ENCODE results near the gene SLC4A1AP. TPM values are rescaled to one million over a fixed set of nuclear protein-coding genes. Genes with fewer than 3 reads are reported as not detected.
A peak's percentile ranks its signal among the peaks of the same experiment; 100 is the strongest.

The SLC4A1AP gene
- total and polyA plus RNA-seq, 2 experiments from 2014 or later = 24.3 to 29.2 TPM

DNA sequence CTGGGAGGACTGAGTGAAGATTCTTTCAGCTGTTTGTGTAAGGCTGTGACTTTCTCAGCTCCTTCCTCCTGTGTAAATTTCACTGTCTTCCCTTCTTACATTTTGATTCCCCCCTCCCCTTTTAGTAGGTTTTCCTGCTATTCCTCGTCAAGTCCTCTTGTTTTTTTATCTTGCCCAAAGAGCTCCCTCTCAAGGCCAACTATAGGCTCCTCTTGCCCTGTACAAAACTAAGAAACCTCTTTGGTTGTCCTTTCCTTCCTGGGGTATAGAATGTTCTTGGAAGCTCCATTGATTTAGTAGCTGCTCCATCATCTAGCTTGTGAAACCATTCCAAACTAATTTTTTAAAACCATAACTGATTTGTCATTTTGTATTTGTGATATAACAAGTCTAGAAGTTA is 42.2 kb upstream of the SLC4A1AP start:
- peaks cover 42% of the 10 kb centered on the region for H3K36me3 Mint-ChIP-seq (ENCODE audit: low read depth)
- Histone ChIP-seq H4K20me1 (replicated peaks; ENCODE audit: insufficient read depth) (0 out of 2 replicates have a peak, but pooled peaks cover 9% of the 10 kb centered on the region), H2AFZ (no peak overlapping the region), H3K27me3 (ENCODE audit: insufficient read depth) (no peaks in the 10 kb centered on the region), H3K79me2 (replicated peaks; ENCODE audit: insufficient read depth) (no peaks in the 10 kb centered on the region), H3K27ac (ENCODE audit: low read depth) (no peak overlapping the region), H3K4me1 (ENCODE audit: insufficient read depth) (peaks cover 4% of the 10 kb centered on the region; the same call in 1 of the 2 replicates), H3K4me3 (no peak overlapping the region), H3K4me2 (no peak overlapping the region), H3K9me2 (ENCODE audit: insufficient read depth) (no peaks in the 10 kb centered on the region), H3K36me3 (ENCODE audit: insufficient read depth) (peaks cover 20% of the 10 kb centered on the region), H3F3A (replicated peaks; ENCODE audit: low read depth) (no peaks in the 10 kb centered on the region; the same call in 1 of the 2 replicates)
- H3K9me3 Mint-ChIP-seq = no peaks in the 10 kb centered on the region; the same call in 2 of the 3 replicates
- peaks cover 10% of the 10 kb centered on the region; the same call in 2 of the 3 replicates for H3K4me1 Mint-ChIP-seq
- H3K4me3 Mint-ChIP-seq = no peak overlapping the region
- no peak overlapping the region for H3K27ac Mint-ChIP-seq
- DNase-seq (ENCODE audit: low spot score) (peak; percentile 48), ATAC-seq (peak; percentile 68)
- peaks cover 1% of the 10 kb centered on the region for H3K27me3 Mint-ChIP-seq (ENCODE audit: insufficient read depth, low read depth, poor library complexity)
- TF ChIP-seq, protein P1, sequence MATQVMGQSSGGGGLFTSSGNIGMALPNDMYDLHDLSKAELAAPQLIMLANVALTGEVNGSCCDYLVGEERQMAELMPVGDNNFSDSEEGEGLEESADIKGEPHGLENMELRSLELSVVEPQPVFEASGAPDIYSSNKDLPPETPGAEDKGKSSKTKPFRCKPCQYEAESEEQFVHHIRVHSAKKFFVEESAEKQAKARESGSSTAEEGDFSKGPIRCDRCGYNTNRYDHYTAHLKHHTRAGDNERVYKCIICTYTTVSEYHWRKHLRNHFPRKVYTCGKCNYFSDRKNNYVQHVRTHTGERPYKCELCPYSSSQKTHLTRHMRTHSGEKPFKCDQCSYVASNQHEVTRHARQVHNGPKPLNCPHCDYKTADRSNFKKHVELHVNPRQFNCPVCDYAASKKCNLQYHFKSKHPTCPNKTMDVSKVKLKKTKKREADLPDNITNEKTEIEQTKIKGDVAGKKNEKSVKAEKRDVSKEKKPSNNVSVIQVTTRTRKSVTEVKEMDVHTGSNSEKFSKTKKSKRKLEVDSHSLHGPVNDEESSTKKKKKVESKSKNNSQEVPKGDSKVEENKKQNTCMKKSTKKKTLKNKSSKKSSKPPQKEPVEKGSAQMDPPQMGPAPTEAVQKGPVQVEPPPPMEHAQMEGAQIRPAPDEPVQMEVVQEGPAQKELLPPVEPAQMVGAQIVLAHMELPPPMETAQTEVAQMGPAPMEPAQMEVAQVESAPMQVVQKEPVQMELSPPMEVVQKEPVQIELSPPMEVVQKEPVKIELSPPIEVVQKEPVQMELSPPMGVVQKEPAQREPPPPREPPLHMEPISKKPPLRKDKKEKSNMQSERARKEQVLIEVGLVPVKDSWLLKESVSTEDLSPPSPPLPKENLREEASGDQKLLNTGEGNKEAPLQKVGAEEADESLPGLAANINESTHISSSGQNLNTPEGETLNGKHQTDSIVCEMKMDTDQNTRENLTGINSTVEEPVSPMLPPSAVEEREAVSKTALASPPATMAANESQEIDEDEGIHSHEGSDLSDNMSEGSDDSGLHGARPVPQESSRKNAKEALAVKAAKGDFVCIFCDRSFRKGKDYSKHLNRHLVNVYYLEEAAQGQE (IDR thresholded peaks at IDR 0.05; ENCODE audit: unreplicated experiment) = no peak
- no peak for TF ChIP-seq CREB1 (CRISPR knock-in tag; IDR thresholded peaks at IDR 0.05; ENCODE audit: low read depth)
- TF ChIP-seq ZNF114 (CRISPR knock-in tag; IDR thresholded peaks at IDR 0.05) = no peak
- TF ChIP-seq, protein P2, sequence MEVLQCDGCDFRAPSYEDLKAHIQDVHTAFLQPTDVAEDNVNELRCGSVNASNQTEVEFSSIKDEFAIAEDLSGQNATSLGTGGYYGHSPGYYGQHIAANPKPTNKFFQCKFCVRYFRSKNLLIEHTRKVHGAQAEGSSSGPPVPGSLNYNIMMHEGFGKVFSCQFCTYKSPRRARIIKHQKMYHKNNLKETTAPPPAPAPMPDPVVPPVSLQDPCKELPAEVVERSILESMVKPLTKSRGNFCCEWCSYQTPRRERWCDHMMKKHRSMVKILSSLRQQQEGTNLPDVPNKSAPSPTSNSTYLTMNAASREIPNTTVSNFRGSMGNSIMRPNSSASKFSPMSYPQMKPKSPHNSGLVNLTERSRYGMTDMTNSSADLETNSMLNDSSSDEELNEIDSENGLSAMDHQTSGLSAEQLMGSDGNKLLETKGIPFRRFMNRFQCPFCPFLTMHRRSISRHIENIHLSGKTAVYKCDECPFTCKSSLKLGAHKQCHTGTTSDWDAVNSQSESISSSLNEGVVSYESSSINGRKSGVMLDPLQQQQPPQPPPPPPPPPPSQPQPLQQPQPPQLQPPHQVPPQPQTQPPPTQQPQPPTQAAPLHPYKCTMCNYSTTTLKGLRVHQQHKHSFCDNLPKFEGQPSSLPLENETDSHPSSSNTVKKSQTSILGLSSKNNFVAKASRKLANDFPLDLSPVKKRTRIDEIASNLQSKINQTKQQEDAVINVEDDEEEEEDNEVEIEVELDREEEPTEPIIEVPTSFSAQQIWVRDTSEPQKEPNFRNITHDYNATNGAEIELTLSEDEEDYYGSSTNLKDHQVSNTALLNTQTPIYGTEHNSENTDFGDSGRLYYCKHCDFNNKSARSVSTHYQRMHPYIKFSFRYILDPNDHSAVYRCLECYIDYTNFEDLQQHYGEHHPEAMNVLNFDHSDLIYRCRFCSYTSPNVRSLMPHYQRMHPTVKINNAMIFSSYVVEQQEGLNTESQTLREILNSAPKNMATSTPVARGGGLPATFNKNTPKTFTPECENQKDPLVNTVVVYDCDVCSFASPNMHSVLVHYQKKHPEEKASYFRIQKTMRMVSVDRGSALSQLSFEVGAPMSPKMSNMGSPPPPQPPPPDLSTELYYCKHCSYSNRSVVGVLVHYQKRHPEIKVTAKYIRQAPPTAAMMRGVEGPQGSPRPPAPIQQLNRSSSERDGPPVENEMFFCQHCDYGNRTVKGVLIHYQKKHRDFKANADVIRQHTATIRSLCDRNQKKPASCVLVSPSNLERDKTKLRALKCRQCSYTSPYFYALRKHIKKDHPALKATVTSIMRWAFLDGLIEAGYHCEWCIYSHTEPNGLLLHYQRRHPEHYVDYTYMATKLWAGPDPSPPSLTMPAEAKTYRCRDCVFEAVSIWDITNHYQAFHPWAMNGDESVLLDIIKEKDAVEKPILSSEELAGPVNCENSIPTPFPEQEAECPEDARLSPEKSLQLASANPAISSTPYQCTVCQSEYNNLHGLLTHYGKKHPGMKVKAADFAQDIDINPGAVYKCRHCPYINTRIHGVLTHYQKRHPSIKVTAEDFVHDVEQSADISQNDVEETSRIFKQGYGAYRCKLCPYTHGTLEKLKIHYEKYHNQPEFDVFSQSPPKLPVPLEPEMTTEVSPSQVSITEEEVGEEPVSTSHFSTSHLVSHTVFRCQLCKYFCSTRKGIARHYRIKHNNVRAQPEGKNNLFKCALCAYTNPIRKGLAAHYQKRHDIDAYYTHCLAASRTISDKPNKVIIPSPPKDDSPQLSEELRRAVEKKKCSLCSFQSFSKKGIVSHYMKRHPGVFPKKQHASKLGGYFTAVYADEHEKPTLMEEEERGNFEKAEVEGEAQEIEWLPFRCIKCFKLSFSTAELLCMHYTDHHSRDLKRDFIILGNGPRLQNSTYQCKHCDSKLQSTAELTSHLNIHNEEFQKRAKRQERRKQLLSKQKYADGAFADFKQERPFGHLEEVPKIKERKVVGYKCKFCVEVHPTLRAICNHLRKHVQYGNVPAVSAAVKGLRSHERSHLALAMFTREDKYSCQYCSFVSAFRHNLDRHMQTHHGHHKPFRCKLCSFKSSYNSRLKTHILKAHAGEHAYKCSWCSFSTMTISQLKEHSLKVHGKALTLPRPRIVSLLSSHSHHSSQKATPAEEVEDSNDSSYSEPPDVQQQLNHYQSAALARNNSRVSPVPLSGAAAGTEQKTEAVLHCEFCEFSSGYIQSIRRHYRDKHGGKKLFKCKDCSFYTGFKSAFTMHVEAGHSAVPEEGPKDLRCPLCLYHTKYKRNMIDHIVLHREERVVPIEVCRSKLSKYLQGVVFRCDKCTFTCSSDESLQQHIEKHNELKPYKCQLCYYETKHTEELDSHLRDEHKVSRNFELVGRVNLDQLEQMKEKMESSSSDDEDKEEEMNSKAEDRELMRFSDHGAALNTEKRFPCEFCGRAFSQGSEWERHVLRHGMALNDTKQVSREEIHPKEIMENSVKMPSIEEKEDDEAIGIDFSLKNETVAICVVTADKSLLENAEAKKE (CRISPR knock-in tag; IDR thresholded peaks at IDR 0.05) = no peak
- TF ChIP-seq, protein P3, sequence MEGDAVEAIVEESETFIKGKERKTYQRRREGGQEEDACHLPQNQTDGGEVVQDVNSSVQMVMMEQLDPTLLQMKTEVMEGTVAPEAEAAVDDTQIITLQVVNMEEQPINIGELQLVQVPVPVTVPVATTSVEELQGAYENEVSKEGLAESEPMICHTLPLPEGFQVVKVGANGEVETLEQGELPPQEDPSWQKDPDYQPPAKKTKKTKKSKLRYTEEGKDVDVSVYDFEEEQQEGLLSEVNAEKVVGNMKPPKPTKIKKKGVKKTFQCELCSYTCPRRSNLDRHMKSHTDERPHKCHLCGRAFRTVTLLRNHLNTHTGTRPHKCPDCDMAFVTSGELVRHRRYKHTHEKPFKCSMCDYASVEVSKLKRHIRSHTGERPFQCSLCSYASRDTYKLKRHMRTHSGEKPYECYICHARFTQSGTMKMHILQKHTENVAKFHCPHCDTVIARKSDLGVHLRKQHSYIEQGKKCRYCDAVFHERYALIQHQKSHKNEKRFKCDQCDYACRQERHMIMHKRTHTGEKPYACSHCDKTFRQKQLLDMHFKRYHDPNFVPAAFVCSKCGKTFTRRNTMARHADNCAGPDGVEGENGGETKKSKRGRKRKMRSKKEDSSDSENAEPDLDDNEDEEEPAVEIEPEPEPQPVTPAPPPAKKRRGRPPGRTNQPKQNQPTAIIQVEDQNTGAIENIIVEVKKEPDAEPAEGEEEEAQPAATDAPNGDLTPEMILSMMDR (conservative IDR thresholded peaks at IDR 0.05; ENCODE audit: low read depth in 2 of 2) = peak; percentile 46 to 49
- TF ChIP-seq EZH2 (IDR thresholded peaks at IDR 0.05; ENCODE audit: low read depth, unreplicated experiment) = no peak
- TF ChIP-seq EZH2phosphoT487 (IDR thresholded peaks at IDR 0.05; ENCODE audit: unreplicated experiment) = no peak
- TF ChIP-seq, protein P4, sequence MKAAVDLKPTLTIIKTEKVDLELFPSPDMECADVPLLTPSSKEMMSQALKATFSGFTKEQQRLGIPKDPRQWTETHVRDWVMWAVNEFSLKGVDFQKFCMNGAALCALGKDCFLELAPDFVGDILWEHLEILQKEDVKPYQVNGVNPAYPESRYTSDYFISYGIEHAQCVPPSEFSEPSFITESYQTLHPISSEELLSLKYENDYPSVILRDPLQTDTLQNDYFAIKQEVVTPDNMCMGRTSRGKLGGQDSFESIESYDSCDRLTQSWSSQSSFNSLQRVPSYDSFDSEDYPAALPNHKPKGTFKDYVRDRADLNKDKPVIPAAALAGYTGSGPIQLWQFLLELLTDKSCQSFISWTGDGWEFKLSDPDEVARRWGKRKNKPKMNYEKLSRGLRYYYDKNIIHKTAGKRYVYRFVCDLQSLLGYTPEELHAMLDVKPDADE (IDR thresholded peaks at IDR 0.05) = no peak

All from GM23338 (cell line).